HCT116 (cell line): Measurements from ENCODE around the gene FCHO2.

Experiments used
- EZH2 ChIP-seq: fragments of 200-600 bp; sonication (generic); IDR thresholded peaks from 2 replicates; pipeline ENCODE4 v1.6.1; 2017; ENCODE audit warnings: antibody characterized with exemption, mixed run types
- EZH2phosphoT487 ChIP-seq: fragments of 200-600 bp; IDR thresholded peaks from 2 replicates; pipeline ENCODE4 v1.6.1; 2018; ENCODE audit warnings: antibody characterized with exemption, borderline replicate concordance
- FOSL1 ChIP-seq: IDR thresholded peaks from 2 replicates; pipeline ENCODE4 v1.6.1; 2012; ENCODE audit warnings: low read depth
- POLR2A ChIP-seq: IDR thresholded peaks from 2 replicates; pipeline ENCODE4 v1.7.0; 2011; ENCODE audit warnings: borderline replicate concordance; ENCODE audit not compliant: insufficient read depth, insufficient read length; ENCODE audit errors: extremely low read depth
- POLR2AphosphoS5 ChIP-seq: IDR thresholded peaks from 2 replicates; pipeline ENCODE4 v1.6.1; 2011; ENCODE audit warnings: mild to moderate bottlenecking, low read depth, low read length, moderate library complexity
- SIN3A ChIP-seq: IDR thresholded peaks from 2 replicates; pipeline ENCODE4 v1.6.1; 2012; ENCODE audit warnings: low read depth
- TF ChIP-seq, protein P1 (sequence below), 3 experiments: fragments of 200-600 bp in 1 of 3; sonication (generic) in 1 of 3; IDR thresholded peaks in 2 of 3; conservative IDR thresholded peaks in 1 of 3; 2 replicates each; pipeline ENCODE4 v1.5.1; 2012 to 2017; ENCODE audit warnings: low read depth in 2 of 3, low read length in 2 of 3, antibody characterized with exemption in 1 of 3, borderline replicate concordance in 1 of 3, control low read depth in 1 of 3, mild to moderate bottlenecking in 1 of 3, mixed read lengths in 1 of 3, mixed run types in 1 of 3, moderate library complexity in 1 of 3; ENCODE audit not compliant: insufficient read depth in 1 of 3

DNA sequence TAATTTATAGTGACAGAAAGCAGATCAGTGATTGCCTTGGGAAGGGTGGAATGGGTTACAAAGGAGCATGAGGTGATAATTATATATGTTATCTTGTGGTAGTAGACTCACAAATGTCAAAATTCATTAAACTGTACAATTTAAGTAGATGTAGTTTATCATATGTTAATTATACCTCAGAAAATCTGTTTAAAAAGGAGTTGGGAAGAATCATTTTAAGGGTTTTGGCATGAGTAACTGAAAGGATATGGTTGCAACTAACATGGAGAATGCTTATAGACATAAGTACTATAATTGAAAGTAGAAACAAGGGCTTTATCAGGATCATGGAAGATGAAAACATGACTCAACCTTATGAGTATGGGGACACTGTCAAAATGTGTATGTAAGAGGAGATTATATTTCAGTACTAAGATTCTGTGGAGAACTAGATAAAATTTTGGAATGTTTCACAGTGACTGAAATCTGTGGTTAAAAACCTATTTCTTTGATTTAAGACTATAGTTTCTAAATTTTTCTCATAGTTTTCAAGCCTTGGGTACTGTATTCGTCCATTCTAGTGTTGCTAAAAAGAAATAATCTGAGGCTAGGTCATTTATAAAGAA, 73.3 kb downstream of the FCHO2 start:
- TF ChIP-seq FOSL1: no peak
- no peak for TF ChIP-seq POLR2AphosphoS5
- no peak for TF ChIP-seq SIN3A
- no peak for TF ChIP-seq EZH2
- TF ChIP-seq, protein P1, sequence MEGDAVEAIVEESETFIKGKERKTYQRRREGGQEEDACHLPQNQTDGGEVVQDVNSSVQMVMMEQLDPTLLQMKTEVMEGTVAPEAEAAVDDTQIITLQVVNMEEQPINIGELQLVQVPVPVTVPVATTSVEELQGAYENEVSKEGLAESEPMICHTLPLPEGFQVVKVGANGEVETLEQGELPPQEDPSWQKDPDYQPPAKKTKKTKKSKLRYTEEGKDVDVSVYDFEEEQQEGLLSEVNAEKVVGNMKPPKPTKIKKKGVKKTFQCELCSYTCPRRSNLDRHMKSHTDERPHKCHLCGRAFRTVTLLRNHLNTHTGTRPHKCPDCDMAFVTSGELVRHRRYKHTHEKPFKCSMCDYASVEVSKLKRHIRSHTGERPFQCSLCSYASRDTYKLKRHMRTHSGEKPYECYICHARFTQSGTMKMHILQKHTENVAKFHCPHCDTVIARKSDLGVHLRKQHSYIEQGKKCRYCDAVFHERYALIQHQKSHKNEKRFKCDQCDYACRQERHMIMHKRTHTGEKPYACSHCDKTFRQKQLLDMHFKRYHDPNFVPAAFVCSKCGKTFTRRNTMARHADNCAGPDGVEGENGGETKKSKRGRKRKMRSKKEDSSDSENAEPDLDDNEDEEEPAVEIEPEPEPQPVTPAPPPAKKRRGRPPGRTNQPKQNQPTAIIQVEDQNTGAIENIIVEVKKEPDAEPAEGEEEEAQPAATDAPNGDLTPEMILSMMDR (IDR thresholded peaks at IDR 0.05 in 2 of 3, conservative IDR thresholded peaks at IDR 0.05 in 1 of 3; ENCODE audit: borderline replicate concordance in 1 of 3, insufficient read depth in 1 of 3, low read depth in 2 of 3, low read length in 2 of 3): no peak
- TF ChIP-seq EZH2phosphoT487: no peak
- no peak for TF ChIP-seq POLR2A
